GM12878 (cell line): ENCODE results near the gene CACNA1B. TPM values are rescaled to one million over a fixed set of nuclear protein-coding genes. Genes with fewer than 3 reads are reported as not detected.

Experiments
- ATAC-seq: fragments of 200-7000 bp; cut with Tn5 transposase; 3 replicates; pipeline ENCODE4 v1.9.1; 2020; ENCODE audit warnings: mild to moderate bottlenecking, moderate library complexity
- BruUV-seq: library from RNA; stranded (reverse); fragments of 400-500 nt; replicated peaks from 2 replicates; lab custom pipeline; 2021; lab: Mats Ljungman, UMichigan
- CTCF ChIA-PET: fragments of 300-600 bp; sonication (Branson Sonifier 250); formaldehyde crosslinking; extraction: SDS; loops from one replicate; lab custom pipeline; 2021; ENCODE audit warnings: inconsistent platforms; lab: Yijun Ruan, JAX
- POLR2A ChIA-PET: fragments of 350-600 bp; formaldehyde crosslinking; extraction: SDS; loops from one replicate; lab custom pipeline; 2021; ENCODE audit warnings: inconsistent platforms; lab: Charles Lee
- RAD21 ChIA-PET: fragments of 300-600 bp; sonication (Branson Sonifier 250); formaldehyde crosslinking; loops from one replicate; lab custom pipeline; 2023; ENCODE audit warnings: antibody characterized with exemption; ENCODE audit not compliant: unreplicated experiment; lab: Charles Lee
- SMC1A ChIA-PET: fragments of 300-600 bp; sonication (Branson Sonifier 250); formaldehyde crosslinking; loops from one replicate; lab custom pipeline; 2023; ENCODE audit not compliant: unreplicated experiment, uncharacterized antibody; lab: Charles Lee
- DNase-seq: peaks from one replicate; pipeline ENCODE4 v3.0.0-alpha.2; 2011; ENCODE audit warnings: low read depth, low spot score
- FAIRE-seq: peaks from 3 replicates; lab custom pipeline; 2011; peaks lifted over from hg19 to GRCh38; lab: Jason Lieb, UNC
- H2AFZ ChIP-seq: 2 replicates; pipeline ENCODE4 v1.6.0; 2011; ENCODE audit warnings: low read depth, low read length, control low read depth; ENCODE audit not compliant: control insufficient read depth
- H3K27ac ChIP-seq: 2 replicates; pipeline ENCODE4 v1.5.1; 2011; ENCODE audit warnings: control low read depth; ENCODE audit not compliant: control insufficient read depth, insufficient read depth
- H3K27me3 ChIP-seq, 2 experiments: replicated peaks in 1 of 2; 2 replicates each; pipeline versions ENCODE4 v1.6.0 to v1.6.1; 2011; ENCODE audit warnings: low read length in 1 of 2; ENCODE audit not compliant: control insufficient read depth in 2 of 2, insufficient read depth in 2 of 2
- H3K36me3 ChIP-seq, 2 experiments: 2 replicates each; pipeline ENCODE4 v1.5.1; 2011; ENCODE audit warnings: low read length in 1 of 2; ENCODE audit not compliant: control insufficient read depth in 2 of 2, insufficient read depth in 2 of 2
- H3K4me1 ChIP-seq: 2 replicates; pipeline ENCODE4 v1.6.1; 2011; ENCODE audit warnings: mild to moderate bottlenecking, low read length, moderate library complexity, mixed read lengths; ENCODE audit not compliant: control insufficient read depth, insufficient read depth
- H3K4me2 ChIP-seq: 2 replicates; pipeline ENCODE4 v1.6.0; 2011; ENCODE audit warnings: control low read depth; ENCODE audit not compliant: control insufficient read depth, insufficient read depth
- H3K4me3 ChIP-seq: fragments of 200-600 bp; sonication (generic); 2 replicates; pipeline ENCODE4 v1.5.1; 2016
- H3K79me2 ChIP-seq: 2 replicates; pipeline ENCODE4 v1.6.0; 2011; ENCODE audit warnings: low read length; ENCODE audit not compliant: control insufficient read depth, insufficient read depth
- H3K9ac ChIP-seq: 2 replicates; pipeline ENCODE4 v1.8.0; 2011; ENCODE audit warnings: low read length, control low read depth, mixed read lengths; ENCODE audit not compliant: control insufficient read depth, insufficient read depth
- H3K9me3 ChIP-seq: replicated peaks from 3 replicates; pipeline ENCODE4 v1.5.1; 2011; ENCODE audit warnings: mild to moderate bottlenecking, low read length; ENCODE audit not compliant: control insufficient read depth, insufficient read depth
- H4K20me1 ChIP-seq: 2 replicates; pipeline ENCODE4 v1.6.0; 2011; ENCODE audit not compliant: control insufficient read depth, insufficient read depth
- CEBPB ChIP-seq, 2 experiments: fragments of 150-350 bp in 1 of 2; IDR thresholded peaks; 2 replicates each; pipeline ENCODE4 v1.6.1; 2012 to 2014; ENCODE audit warnings: low read depth in 2 of 2, low read length in 2 of 2, borderline replicate concordance in 1 of 2, inconsistent platforms in 1 of 2
- CREB1 ChIP-seq: IDR thresholded peaks from 2 replicates; pipeline ENCODE4 v1.6.1; 2012; ENCODE audit warnings: low read depth, mild to moderate bottlenecking, inconsistent platforms
- CUX1 ChIP-seq: IDR thresholded peaks from 2 replicates; pipeline ENCODE4 v1.6.1; 2012; ENCODE audit warnings: improper control_type of control experiment, low read depth, low read length; ENCODE audit not compliant: insufficient replicate concordance
- RB1 ChIP-seq: fragments of 450-650 bp; formaldehyde crosslinking; IDR thresholded peaks from 2 replicates; pipeline ENCODE4 v1.6.1; 2017; ENCODE audit warnings: mild to moderate bottlenecking, borderline replicate concordance
- ZBTB11 ChIP-seq: fragments of 450-650 bp; formaldehyde crosslinking; IDR thresholded peaks from 2 replicates; pipeline ENCODE4 v1.5.0; 2022; ENCODE audit warnings: mild to moderate bottlenecking, missing genetic modification characterization
- WGBS: methylation state at CpG from one replicate; pipeline ENCODE4 v1.1.6; 2016; ENCODE audit warnings: low lambda C conversion rate; ENCODE audit not compliant: insufficient replicate concordance, insufficient coverage; ENCODE audit errors: missing lambda C conversion rate; 5-methylcytosine and 5-hydroxymethylcytosine counted together
- in situ Hi-C: fragments of 300-500 bp; cut with MboI; formaldehyde crosslinking; loops from 9 replicates; pipeline ENCODE4 v1.14.3; 2018; ENCODE audit warnings: mixed read lengths
- intact Hi-C: fragments of 100-400 bp; cut with micrococcal nuclease; formaldehyde crosslinking; loops from one replicate; pipeline ENCODE4 v1.14.2; 2022; ENCODE audit not compliant: unreplicated experiment
- polyA plus RNA-seq, 11 experiments: library from polyadenylated mRNA; depleted of rRNA in 4 of 11; unstranded in 6 of 11; stranded (reverse) in 5 of 11; fragments of >200 nt; fragmentation: Nextera tagmentation in 4 of 11; fragmentation: Illumina TruSeq in 1 of 11; extraction: Ambion mirVana in 4 of 11; extraction: Trizol in 1 of 11; gene quantifications; 1 replicate in 1 of 11; 2 replicates in 10 of 11; pipeline versions ENCODE4 v1.2.1 to v1.2.3, GENCODE V29; 2011 to 2016; ENCODE audit warnings: inconsistent platforms in 2 of 11, missing spikeins in 2 of 11, low read depth in 1 of 11
- total RNA-seq, 4 experiments: library from RNA; depleted of rRNA in 3 of 4; stranded (reverse); fragments of >200 nt in 3 of 4; fragmentation: Illumina TruSeq in 1 of 4; extraction: Trizol in 1 of 4; gene quantifications; 2 replicates each; pipeline versions ENCODE4 v1.2.1 to v1.2.3, GENCODE V29; 2013 to 2021

The CACNA1B gene
- total and polyA plus RNA-seq, 10 of the 15 experiments (the other 5 are each of a cell fraction or from before 2014, with no cell fraction given), result 0.01 to 0.03 (median 0.01) TPM; not detected in 7

- Histone ChIP-seq H2AFZ (no peak overlapping the region), H3K27ac (no peak overlapping the region), H3K4me3 (no peak overlapping the region), H4K20me1 (no peaks in the 10 kb centered on the region), H3K36me3 (no peaks in the 10 kb centered on the region), H3K9ac (no peak overlapping the region), H3K9me3 (no peaks in the 10 kb centered on the region), H3K4me1 (no peaks in the 10 kb centered on the region), H3K27me3 (no peaks in the 10 kb centered on the region; a peak in 1 of 4 replicates), H3K4me2 (no peak overlapping the region), H3K79me2 (no peaks in the 10 kb centered on the region)
- DNase-seq (no peak), ATAC-seq (no peak), FAIRE-seq (no peak)
- ChIA-PET SMC1A (no interaction called here), RAD21 (no interaction called here), POLR2A (no interaction called here), CTCF (no interaction called here)
- 44% methylated on average over 35 of the region's 36 CpGs for WGBS
- no TSS peak for BruUV-seq
- in situ Hi-C loops (no loop called here), intact Hi-C loops (no loop called here)
- TF ChIP-seq CEBPB (IDR thresholded peaks at IDR 0.05; ENCODE audit: borderline replicate concordance in 1 of 2, low read depth in 2 of 2, low read length in 2 of 2), result no peak
These were observed 243.2 kb downstream of the CACNA1B start for GRCh38 chr9:138120511-138121437.

- FAIRE-seq, result no peak
- TF ChIP-seq ZBTB11 (CRISPR knock-in tag), result no peak
- no peak for TF ChIP-seq CUX1
- no peak for TF ChIP-seq RB1
- TF ChIP-seq CREB1, result no peak
These were observed 244.0 kb downstream of the CACNA1B start for GRCh38 chr9:138121438-138122050.

More at GRCh38 chr9:138121438-138122050, 244.0 kb downstream of the CACNA1B start:
- DNase-seq (no peak), ATAC-seq (no peak)
- Histone ChIP-seq H3K27me3 (no peaks in the 10 kb centered on the region; a peak in 1 of 4 replicates), H3K4me2 (no peak overlapping the region), H3K4me1 (no peaks in the 10 kb centered on the region), H4K20me1 (no peaks in the 10 kb centered on the region), H3K9me3 (no peaks in the 10 kb centered on the region), H3K4me3 (no peak overlapping the region), H3K27ac (no peak overlapping the region), H3K36me3 (no peaks in the 10 kb centered on the region), H2AFZ (no peak overlapping the region), H3K79me2 (no peaks in the 10 kb centered on the region), H3K9ac (no peak overlapping the region)
- WGBS, result 55% methylated on average over 29 of the region's 32 CpGs
- POLR2A ChIA-PET, result no interaction called here
- RAD21 ChIA-PET, result no interaction called here
- CTCF ChIA-PET, result no interaction called here
- in situ Hi-C loops, result no loop called here
- intact Hi-C loops, result no loop called here
- no TSS peak for BruUV-seq
- SMC1A ChIA-PET, result no interaction called here
